Left ventricle myocardium inferior (tissue), 1 donor: Measurements from ENCODE around the gene TNRC18. TPM values are rescaled to one million over a fixed set of nuclear protein-coding genes. Genes with fewer than 3 reads are reported as not detected.

ENCODE experiments used
- DNase-seq: peaks from one replicate; pipeline ENCODE4 v3.0.0-alpha.2; 2020
- H3K27ac ChIP-seq: fragments of 200-600 bp; replicated peaks from 2 replicates; pipeline ENCODE4 v1.8.0; 2021
- H3K27me3 ChIP-seq: fragments of 200-600 bp; 2 replicates; pipeline ENCODE4 v1.8.0; 2021; ENCODE audit warnings: low read depth
- H3K36me3 ChIP-seq: fragments of 200-600 bp; 2 replicates; pipeline ENCODE4 v1.8.0; 2021
- H3K4me1 ChIP-seq: fragments of 200-600 bp; 2 replicates; pipeline ENCODE4 v1.8.0; 2021
- H3K4me3 ChIP-seq: fragments of 200-600 bp; 2 replicates; pipeline ENCODE4 v1.8.0; 2021; ENCODE audit warnings: mild to moderate bottlenecking, moderate library complexity
- H3K9me3 ChIP-seq: fragments of 200-600 bp; replicated peaks from 2 replicates; pipeline ENCODE4 v1.8.0; 2021
- CTCF ChIP-seq: fragments of 200-600 bp; IDR thresholded peaks from 2 replicates; pipeline ENCODE4 v1.8.0; 2021; ENCODE audit warnings: antibody characterized with exemption, mild to moderate bottlenecking, borderline replicate concordance
- intact Hi-C: fragments of 100-400 bp; cut with micrococcal nuclease; formaldehyde crosslinking; loops from one replicate; pipeline ENCODE4 v1.11.0; 2022
- total RNA-seq: library from RNA; stranded (reverse); fragmentation: NEBNext Ultra II Directional; extraction: Animal tissue kit (Norgen Biotek cat#: 25700); gene quantifications from one replicate; pipeline ENCODE4 v1.2.1, GENCODE V29; 2021
- donor health status: DM: no; HTN: yes; CAD: no; lungs with severe emphysema.

The TNRC18 gene
- total RNA-seq, 1 donor from 2014 or later = 27.7 TPM

- peaks cover 32% of the 10 kb centered on the region for H3K4me1 ChIP-seq
These were observed 69.0 kb downstream of the TNRC18 start for GRCh38 chr7:5354460-5355232.

DNA sequence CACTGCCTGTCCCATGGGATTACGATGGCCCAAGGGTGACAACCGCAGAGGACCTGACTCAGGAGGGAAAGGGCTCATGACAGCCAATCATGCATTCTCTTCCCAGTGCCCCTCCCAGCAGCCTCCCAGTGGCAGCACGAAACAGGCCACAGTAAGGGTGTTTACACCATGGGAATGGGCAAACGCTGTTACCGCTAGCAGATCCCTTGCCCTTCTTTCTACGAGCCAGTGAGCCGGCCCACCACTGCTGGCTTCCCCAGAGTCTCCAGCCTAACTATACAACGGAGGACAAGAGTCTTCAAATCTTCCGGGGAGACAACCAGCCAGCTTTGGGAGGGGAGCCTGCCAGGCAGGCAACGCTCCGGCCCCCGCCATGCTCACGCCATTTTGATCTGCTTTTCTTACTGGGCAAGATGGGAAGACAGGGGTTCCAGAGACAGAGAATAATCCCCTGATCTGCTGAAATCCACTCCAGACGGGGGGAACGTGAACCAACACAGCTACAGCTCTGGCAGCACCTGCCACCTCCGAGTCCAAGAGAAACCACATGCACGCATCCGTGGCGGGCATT lies 71.1 kb downstream of the TNRC18 start:
- no peaks in the 10 kb centered on the region for H3K9me3 ChIP-seq
- intact Hi-C loops = no loop called here
- TF ChIP-seq CTCF = no peak
- H3K27me3 ChIP-seq = no peaks in the 10 kb centered on the region
- peaks cover 74% of the 10 kb centered on the region for H3K36me3 ChIP-seq
- DNase-seq = no peak
- H3K27ac ChIP-seq = no peak overlapping the region
- peaks cover 28% of the 10 kb centered on the region for H3K4me1 ChIP-seq
- H3K4me3 ChIP-seq = no peak overlapping the region

More at GRCh38 chr7:5354460-5355232, 69.0 kb downstream of the TNRC18 start:
- Histone ChIP-seq H3K36me3 (peaks cover 77% of the 10 kb centered on the region), H3K9me3 (no peaks in the 10 kb centered on the region), H3K4me3 (peak overlapping the region; percentile 47), H3K27me3 (no peaks in the 10 kb centered on the region), H3K27ac (peak overlapping the region; percentile 83)
- intact Hi-C loops = no loop called here
- TF ChIP-seq CTCF = no peak
- peak; percentile 73 for DNase-seq

GRCh38 chr7:5351507-5352265 lies 71.9 kb downstream of the TNRC18 start:
- Histone ChIP-seq H3K4me1 (peaks cover 28% of the 10 kb centered on the region), H3K4me3 (no peak overlapping the region), H3K27me3 (no peaks in the 10 kb centered on the region), H3K27ac (no peak overlapping the region), H3K36me3 (peaks cover 69% of the 10 kb centered on the region), H3K9me3 (no peaks in the 10 kb centered on the region)
- intact Hi-C loops = no loop called here
- TF ChIP-seq CTCF = no peak
- DNase-seq = no peak

- Histone ChIP-seq H3K4me3 (no peak overlapping the region), H3K27ac (no peak overlapping the region), H3K9me3 (no peaks in the 10 kb centered on the region), H3K27me3 (no peaks in the 10 kb centered on the region), H3K36me3 (peaks cover 69% of the 10 kb centered on the region), H3K4me1 (peaks cover 28% of the 10 kb centered on the region)
- no peak for TF ChIP-seq CTCF
- intact Hi-C loops = no loop called here
- DNase-seq = no peak
These were observed 72.8 kb downstream of the TNRC18 start for GRCh38 chr7:5350600-5351385.

GRCh38 chr7:5350174-5350463 lies 73.5 kb downstream of the TNRC18 start:
- H3K4me1 ChIP-seq = peaks cover 24% of the 10 kb centered on the region
- H3K4me3 ChIP-seq = no peak overlapping the region
- H3K27ac ChIP-seq = no peak overlapping the region
- intact Hi-C loops = no loop called here
- H3K27me3 ChIP-seq = no peaks in the 10 kb centered on the region
- no peak for DNase-seq
- peaks cover 72% of the 10 kb centered on the region for H3K36me3 ChIP-seq
- no peak for TF ChIP-seq CTCF
- peaks cover 1% of the 10 kb centered on the region for H3K9me3 ChIP-seq
